ENCODE data around the gene SGSM2.
"Not testable (repeated sequence)": the region's sequence is repeated elsewhere in the genome, so short reads cannot be mapped to it uniquely, and the experiment has no call there.

DNA sequence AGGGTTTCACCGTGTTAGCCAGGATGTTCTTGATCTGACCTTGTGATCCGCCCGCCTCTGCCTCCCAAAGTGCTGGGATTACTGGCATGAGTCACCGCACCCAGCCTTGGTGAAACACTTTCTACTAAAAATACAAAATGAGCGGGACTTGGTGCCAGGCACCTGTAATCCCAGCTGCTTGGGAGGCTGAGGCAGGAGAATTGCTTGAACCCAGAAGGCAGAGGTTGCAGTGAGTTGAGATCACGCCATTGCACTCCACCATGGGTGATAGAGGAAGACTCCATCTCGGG lies 20.4 kb upstream of the SGSM2 start:
- not testable (repeated sequence) for TF ChIP-seq CTCF (IDR thresholded peaks at IDR 0.05; ENCODE audit: control extremely low read depth in 1 of 3, insufficient read depth in 1 of 3, low read depth in 1 of 3, low read length in 3 of 3); CHD2 (IDR thresholded peaks at IDR 0.05; ENCODE audit: low read length); POLR2AphosphoS5 (IDR thresholded peaks at IDR 0.05; ENCODE audit: low read depth, low read length); RNF2 (IDR thresholded peaks at IDR 0.05; ENCODE audit: borderline replicate concordance, low read depth, low read length, missing control alignments, poor library complexity, severe bottlenecking); EP300 (IDR thresholded peaks at IDR 0.05; ENCODE audit: borderline replicate concordance in 1 of 2, low read depth in 2 of 2, low read length in 2 of 2); POLR2A (IDR thresholded peaks at IDR 0.05; ENCODE audit: control extremely low read depth in 1 of 2, low read depth in 2 of 2, low read length in 2 of 2); RAD21 (IDR thresholded peaks at IDR 0.05 in 1 of 2, conservative IDR thresholded peaks at IDR 0.05 in 1 of 2; ENCODE audit: low read depth in 2 of 2, low read length in 2 of 2); EZH2 (IDR thresholded peaks at IDR 0.05; ENCODE audit: low read depth, low read length, severe bottlenecking); MAX (IDR thresholded peaks at IDR 0.05); JUN (IDR thresholded peaks at IDR 0.05; ENCODE audit: low read depth, low read length)

All from H1 (cell line).